Aorta (tissue), 5 donors: ENCODE results near the gene TCF3. TPM values are rescaled to one million over a fixed set of nuclear protein-coding genes. Genes with fewer than 3 reads are reported as not detected.
A peak's percentile ranks its signal among the peaks of the same experiment; 100 is the strongest.

Experiments
- ATAC-seq: fragments of 200-7000 bp; cut with Tn5 transposase; one replicate; pipeline ENCODE4 v1.9.1; 2022; ENCODE audit warnings: moderate library complexity; ENCODE audit not compliant: low FRiP score
- DNase-seq, 2 donors: peaks; one replicate each; pipeline ENCODE4 v3.0.0-alpha.2; 2020
- H3K27ac ChIP-seq, 2 donors: one replicate each; pipeline ENCODE4 v1.5.1; 2013; ENCODE audit warnings: low read length in 2 of 2, mild to moderate bottlenecking in 2 of 2, moderate library complexity in 2 of 2, control low read depth in 1 of 2, inconsistent platforms in 1 of 2, low read depth in 1 of 2
- H3K27me3 ChIP-seq, 2 donors: one replicate each; pipeline ENCODE4 v1.6.1; 2013; ENCODE audit warnings: control low read depth in 1 of 2, low read length in 1 of 2, mild to moderate bottlenecking in 1 of 2, moderate library complexity in 1 of 2; ENCODE audit not compliant: insufficient read depth in 2 of 2, control insufficient read depth in 1 of 2
- H3K36me3 ChIP-seq, 2 donors: one replicate each; pipeline ENCODE4 v1.6.1; 2013; ENCODE audit warnings: control low read depth in 1 of 2, low read length in 1 of 2, mild to moderate bottlenecking in 1 of 2; ENCODE audit not compliant: insufficient read depth in 2 of 2, control insufficient read depth in 1 of 2
- H3K4me1 ChIP-seq, 2 donors: one replicate each; pipeline ENCODE4 v1.6.1; 2013; ENCODE audit warnings: low read length in 2 of 2, control low read depth in 1 of 2, mild to moderate bottlenecking in 1 of 2, moderate library complexity in 1 of 2; ENCODE audit not compliant: insufficient read depth in 2 of 2, control insufficient read depth in 1 of 2
- H3K4me3 ChIP-seq, 2 donors: one replicate each; pipeline ENCODE4 v1.5.1; 2013; ENCODE audit warnings: low read length in 2 of 2, control low read depth in 1 of 2, mild to moderate bottlenecking in 1 of 2
- H3K9me3 ChIP-seq: one replicate; pipeline ENCODE4 v1.6.1; 2013; ENCODE audit warnings: mild to moderate bottlenecking, low read length; ENCODE audit not compliant: control insufficient read depth
- WGBS, 2 donors: extraction: QIAGEN DNeasy Blood & Tissue Kit; methylation state at CpG; one replicate each; pipeline ENCODE4 v1.1.7; 2013; 5-methylcytosine and 5-hydroxymethylcytosine counted together
- intact Hi-C, 2 donors: fragments of 100-400 bp; cut with DNase I; formaldehyde crosslinking; loops; one replicate each; pipeline versions ENCODE4 v1.14.2 to v1.15.0; 2022
- polyA plus RNA-seq, 2 donors: library from polyadenylated mRNA; stranded (reverse); fragments of 200-250 nt; gene quantifications; one replicate each; pipeline ENCODE4 v1.2.3, GENCODE V29; 2013
- total RNA-seq, 2 donors: library from RNA; stranded (reverse); fragmentation: NEBNext Ultra II Directional; extraction: Animal tissue kit (Norgen Biotek cat#: 25700); gene quantifications; one replicate each; pipeline ENCODE4 v1.2.1, GENCODE V29; 2021
- donor health status: healthy with polysubstance abuse.
- donor health status: Bipolar disorder and iron deficiency.
- donor health status: DM: no; HTN: no; CAD: no.
- donor health status: DM: no; HTN: no; CAD: no.
- donor health status: DM: yes; HTN: yes; CAD: no.

The TCF3 gene
- total and polyA plus RNA-seq, 4 donors: 23.7 to 50.4 (median 34.1) TPM

DNA sequence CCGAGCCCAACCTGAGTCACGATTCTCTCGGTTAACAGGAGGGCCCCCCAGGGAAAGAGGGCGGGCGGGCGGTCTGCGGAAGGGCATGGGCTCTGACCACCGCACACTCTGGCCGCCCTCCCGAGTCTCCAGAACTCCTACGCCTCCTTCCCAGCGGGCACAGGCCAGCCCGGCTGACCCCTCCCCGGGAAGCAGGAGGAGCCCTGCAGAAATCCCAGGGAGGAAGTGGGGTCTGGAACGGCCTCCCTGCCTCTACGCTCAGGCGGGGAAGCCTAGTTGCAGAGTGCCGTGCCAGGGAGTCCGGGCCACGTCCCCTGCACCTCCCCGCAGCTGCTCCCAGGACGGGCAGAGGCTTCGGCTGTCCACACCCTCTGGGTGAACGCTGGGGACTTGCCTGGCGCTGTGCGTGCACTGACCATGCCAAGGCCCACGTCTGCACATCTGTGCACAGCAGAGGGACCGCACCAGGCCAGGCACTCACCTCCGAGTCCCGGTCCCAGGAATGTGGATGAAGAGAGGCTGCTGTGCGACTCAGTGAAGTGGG is 20.8 kb downstream of the TCF3 start:
- 87 to 89% methylated on average over 30 to 31 of the region's 31 CpGs for WGBS, 2 donors
- no peak overlapping the region for H3K4me3 ChIP-seq
- no peak overlapping the region for H3K27ac ChIP-seq
- intact Hi-C loops: no loop called here
- DNase-seq (no peak), ATAC-seq (no peak)
- H3K27me3 ChIP-seq: no peaks in the 10 kb centered on the region
- H3K4me1 ChIP-seq: no peaks in the 10 kb centered on the region
- no peaks in the 10 kb centered on the region for H3K36me3 ChIP-seq
- no peaks in the 10 kb centered on the region for H3K9me3 ChIP-seq

DNA sequence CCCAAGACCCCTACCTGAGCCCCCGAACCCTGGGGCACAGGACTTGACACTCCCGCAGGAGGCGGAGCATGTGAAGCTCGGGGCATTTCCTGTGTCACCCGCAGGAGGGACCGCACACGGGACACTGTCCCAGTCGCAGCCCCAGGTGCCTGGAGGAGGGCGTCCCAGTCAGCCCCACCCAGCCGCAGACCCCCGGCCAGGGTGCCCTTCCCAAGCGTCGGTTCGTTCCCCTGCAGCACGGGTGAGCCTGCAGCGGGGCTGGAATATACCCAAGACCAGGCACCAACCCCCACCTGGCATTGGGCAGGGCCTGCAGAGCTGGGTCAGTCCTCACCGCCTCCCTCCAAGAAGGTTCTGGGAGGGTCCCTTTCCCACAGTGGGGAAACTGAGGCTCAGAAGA is 21.6 kb downstream of the TCF3 start:
- H3K4me3 ChIP-seq: no peak overlapping the region
- no peaks in the 10 kb centered on the region for H3K4me1 ChIP-seq
- no peak for ATAC-seq
- H3K27me3 ChIP-seq: no peaks in the 10 kb centered on the region
- no peaks in the 10 kb centered on the region for H3K9me3 ChIP-seq
- DNase-seq: no peak
- intact Hi-C loops: no loop called here
- no peak overlapping the region for H3K27ac ChIP-seq
- WGBS, 2 donors: 89 to 91% methylated on average over 17 of the region's 17 CpGs
- no peaks in the 10 kb centered on the region for H3K36me3 ChIP-seq

DNA sequence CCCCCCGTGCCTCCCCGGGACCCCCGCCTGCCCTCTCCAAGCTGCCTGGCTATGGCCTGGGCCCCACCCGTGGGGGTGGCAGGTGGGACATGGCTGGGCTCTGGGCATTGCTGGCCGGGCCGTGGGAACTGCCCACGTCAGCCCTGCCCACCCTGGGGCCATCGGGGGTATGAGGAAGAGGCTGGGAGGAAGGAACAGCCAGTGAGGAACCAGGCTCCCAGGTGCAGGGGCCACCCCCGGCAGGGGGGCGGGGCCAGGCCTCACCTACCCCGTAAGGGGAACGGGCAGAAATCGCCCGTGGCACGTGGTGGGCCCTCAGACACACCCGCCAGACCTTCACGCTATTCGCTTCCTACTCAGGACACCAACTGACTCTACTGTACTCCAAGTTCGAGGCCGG is 22.4 kb downstream of the TCF3 start:
- H3K27ac ChIP-seq: no peak overlapping the region
- ATAC-seq: no peak
- WGBS, 2 donors: 91 to 97% methylated on average over 20 of the region's 20 CpGs
- no peaks in the 10 kb centered on the region for H3K9me3 ChIP-seq
- H3K36me3 ChIP-seq: no peaks in the 10 kb centered on the region
- no peak overlapping the region for H3K4me3 ChIP-seq
- intact Hi-C loops: no loop called here
- H3K27me3 ChIP-seq: no peaks in the 10 kb centered on the region
- no peak for DNase-seq
- no peaks in the 10 kb centered on the region for H3K4me1 ChIP-seq

DNA sequence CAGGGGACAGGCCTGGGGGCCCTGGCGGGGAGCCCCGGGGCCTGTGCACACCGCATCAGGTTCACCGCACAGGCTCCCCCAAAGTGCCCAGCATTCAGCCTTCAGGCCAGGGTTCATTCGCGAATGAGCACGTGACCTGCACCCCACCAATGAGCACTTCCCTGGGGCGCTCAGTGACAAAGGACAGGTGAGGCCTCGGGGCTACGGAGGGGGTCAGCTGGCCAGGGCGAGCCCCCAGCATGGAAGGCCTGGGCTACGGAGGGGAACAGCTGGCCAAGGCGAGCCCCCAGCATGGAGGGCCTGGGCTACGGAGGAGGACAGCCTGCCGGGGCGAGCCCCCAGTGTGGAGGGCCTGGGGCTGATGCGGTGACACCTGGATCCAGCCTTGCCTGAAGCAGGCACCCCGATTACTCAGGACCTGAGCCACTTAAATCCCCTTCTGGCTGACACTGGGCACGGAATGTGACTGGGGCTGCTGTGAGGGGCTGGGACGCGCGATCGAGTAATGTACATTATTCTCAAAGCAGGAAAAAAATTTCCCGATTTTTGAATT is 23.1 kb downstream of the TCF3 start:
- 96 to 97% methylated on average over 24 of the region's 24 CpGs for WGBS, 2 donors
- Histone ChIP-seq H3K27me3 (no peaks in the 10 kb centered on the region), H3K4me1 (no peaks in the 10 kb centered on the region), H3K4me3 (no peak overlapping the region), H3K27ac (no peak overlapping the region), H3K36me3 (no peaks in the 10 kb centered on the region), H3K9me3 (no peaks in the 10 kb centered on the region)
- ATAC-seq: no peak
- intact Hi-C loops: no loop called here
- no peak for DNase-seq

DNA sequence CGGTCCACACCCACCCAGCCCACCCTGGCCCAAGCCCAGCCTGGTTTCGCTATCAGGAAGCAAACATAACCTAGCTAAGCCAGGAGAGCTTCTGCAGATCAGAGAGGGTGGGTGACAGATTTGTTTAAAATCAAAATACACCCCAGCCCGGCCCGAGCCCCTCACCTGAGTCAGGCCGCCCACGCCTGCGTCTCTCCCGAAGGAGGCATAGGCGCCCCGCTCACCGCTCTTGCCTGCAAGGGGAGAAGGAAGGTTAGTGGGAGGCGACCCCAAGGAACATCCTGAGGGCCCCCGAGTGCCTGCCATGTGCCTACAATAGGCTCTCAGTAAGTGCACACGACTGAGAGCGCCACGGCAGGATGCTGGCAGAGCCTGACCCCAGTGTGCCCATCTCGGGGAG is 25.2 kb downstream of the TCF3 start:
- intact Hi-C loops: no loop called here
- H3K4me1 ChIP-seq: no peaks in the 10 kb centered on the region
- no peaks in the 10 kb centered on the region for H3K9me3 ChIP-seq
- WGBS, 2 donors: 90 to 95% methylated on average over 17 of the region's 17 CpGs
- no peak overlapping the region for H3K4me3 ChIP-seq
- H3K36me3 ChIP-seq: no peaks in the 10 kb centered on the region
- no peak for DNase-seq
- H3K27ac ChIP-seq: no peak overlapping the region
- H3K27me3 ChIP-seq: no peaks in the 10 kb centered on the region
- ATAC-seq: no peak

DNA sequence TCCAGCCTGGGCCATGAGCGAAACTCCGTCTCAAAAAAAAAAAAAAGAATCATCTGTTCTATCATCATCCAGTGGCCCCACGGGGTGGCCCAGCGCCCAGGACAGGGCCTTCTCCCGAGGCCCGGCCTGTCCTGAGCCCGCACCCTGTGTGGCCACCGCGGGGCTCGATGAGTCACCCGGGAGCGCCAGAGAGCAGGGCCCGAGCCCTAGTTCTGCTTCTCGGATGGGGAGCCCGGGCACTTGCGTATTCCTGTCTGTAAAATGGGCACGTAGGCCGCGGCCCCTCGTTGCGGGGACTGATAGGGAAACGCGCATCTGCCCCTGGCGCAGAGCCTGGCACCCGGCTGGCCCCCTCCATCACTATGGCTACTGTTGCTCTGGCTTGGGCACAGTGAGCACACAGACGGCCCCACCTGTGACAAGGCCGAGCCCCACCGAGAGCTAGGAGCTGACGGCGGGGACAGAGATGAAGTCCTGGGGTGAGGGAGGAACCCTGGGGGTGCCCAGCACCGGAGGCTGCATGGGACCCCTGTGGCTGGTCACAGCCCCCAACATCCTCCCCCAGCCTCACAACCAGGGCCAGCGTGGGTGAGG is 25.9 kb downstream of the TCF3 start:
- H3K36me3 ChIP-seq: no peaks in the 10 kb centered on the region
- intact Hi-C loops: no loop called here
- 90 to 91% methylated on average over 32 of the region's 32 CpGs for WGBS, 2 donors

DNA sequence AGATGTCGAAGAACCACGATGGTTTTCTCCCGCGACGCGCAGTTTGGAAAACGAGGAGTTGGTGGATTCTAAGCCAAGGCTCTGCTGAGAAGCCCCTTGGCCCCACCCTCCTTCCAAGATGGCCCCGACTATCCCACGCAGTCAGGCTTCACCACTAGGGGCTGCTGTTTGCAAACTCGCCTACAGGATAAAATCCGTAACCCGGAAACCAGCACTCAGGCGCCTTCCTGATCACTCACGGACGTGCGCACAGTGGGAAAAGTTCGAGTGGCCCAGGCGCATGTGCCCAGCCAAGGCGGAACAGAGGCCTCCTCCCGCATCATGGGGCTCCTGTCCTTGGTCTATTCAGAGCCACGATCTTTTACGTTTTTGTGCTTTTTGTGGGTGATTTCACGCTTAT is 28.0 kb downstream of the TCF3 start:
- H3K27me3 ChIP-seq: no peaks in the 10 kb centered on the region
- no peaks in the 10 kb centered on the region for H3K4me1 ChIP-seq
- H3K36me3 ChIP-seq: no peaks in the 10 kb centered on the region
- intact Hi-C loops: no loop called here
- DNase-seq (peak in 1 of 2 donors; percentile 76), ATAC-seq (no peak)
- no peak overlapping the region for H3K27ac ChIP-seq
- WGBS, 2 donors: 70 to 83% methylated on average over 23 of the region's 23 CpGs
- no peaks in the 10 kb centered on the region for H3K9me3 ChIP-seq
- H3K4me3 ChIP-seq: no peak overlapping the region

More for the DNA sequence above, 25.9 kb downstream of the TCF3 start:
- H3K27ac ChIP-seq: no peak overlapping the region
- H3K4me1 ChIP-seq: no peaks in the 10 kb centered on the region
- no peak for DNase-seq
- no peaks in the 10 kb centered on the region for H3K27me3 ChIP-seq
- no peaks in the 10 kb centered on the region for H3K9me3 ChIP-seq
- no peak for ATAC-seq
- no peak overlapping the region for H3K4me3 ChIP-seq

DNA sequence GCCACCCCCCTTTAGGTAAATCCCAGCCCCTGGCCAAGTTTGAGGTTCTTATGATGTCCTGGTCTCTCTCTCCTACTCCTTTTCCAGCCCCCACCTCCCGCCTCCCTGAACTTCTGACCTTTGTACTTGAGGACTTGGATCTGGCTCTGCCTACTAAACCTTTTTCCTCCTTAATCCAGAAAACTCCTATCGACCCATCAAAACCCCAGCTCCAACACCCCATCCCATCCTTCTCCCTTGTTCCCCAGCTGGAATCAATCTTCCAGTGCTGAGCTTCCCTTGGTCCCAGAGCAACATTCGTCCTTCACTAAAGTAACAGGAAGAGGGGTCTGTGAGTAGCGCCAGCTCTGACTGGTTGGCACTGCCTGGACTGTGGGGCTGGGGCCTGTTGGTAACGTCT is 29.9 kb downstream of the TCF3 start:
- Histone ChIP-seq H3K36me3 (no peaks in the 10 kb centered on the region), H3K9me3 (no peaks in the 10 kb centered on the region), H3K4me3 (no peak overlapping the region), H3K27ac (no peak overlapping the region), H3K4me1 (no peaks in the 10 kb centered on the region), H3K27me3 (no peaks in the 10 kb centered on the region)
- 86 to 91% methylated on average over 5 of the region's 5 CpGs for WGBS, 2 donors
- ATAC-seq (no peak), DNase-seq (no peak)
- intact Hi-C loops: no loop called here

DNA sequence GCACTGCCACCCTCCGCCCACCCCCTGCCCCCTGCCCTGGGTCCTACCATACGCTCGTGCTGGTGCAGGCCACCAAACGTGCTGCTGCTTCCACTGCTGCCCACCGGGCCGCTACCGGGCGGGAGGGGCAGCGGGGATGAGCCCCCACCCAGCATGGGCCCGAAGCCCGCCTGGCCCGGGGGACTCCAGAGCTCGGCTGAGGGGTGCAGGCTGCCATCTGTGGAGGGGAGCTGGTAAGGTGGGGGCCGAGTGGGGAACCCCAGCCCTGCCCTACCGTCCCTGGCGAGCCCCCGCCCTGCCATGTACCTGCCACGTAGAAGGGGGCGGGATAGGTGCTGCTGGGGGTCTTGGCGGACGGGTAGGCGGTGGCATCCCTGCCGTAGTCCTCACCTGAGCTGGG is 30.4 kb downstream of the TCF3 start:
- Histone ChIP-seq H3K27ac (no peak overlapping the region), H3K4me1 (no peaks in the 10 kb centered on the region), H3K27me3 (no peaks in the 10 kb centered on the region), H3K36me3 (no peaks in the 10 kb centered on the region), H3K9me3 (no peaks in the 10 kb centered on the region), H3K4me3 (no peak overlapping the region)
- intact Hi-C loops: no loop called here
- DNase-seq (no peak), ATAC-seq (no peak)
- WGBS, 2 donors: 88 to 89% methylated on average over 21 to 23 of the region's 23 CpGs
